PFSK-1 (cell line): ENCODE measurements around the gene COG1.

Experiments
- FOXP2 ChIP-seq: optimal IDR thresholded peaks from 2 replicates; pipeline ENCODE3; 2011; ENCODE audit warnings: borderline replicate concordance, control low read depth, inconsistent platforms; ENCODE audit not compliant: insufficient read depth; ENCODE audit errors: extremely low read length, extremely low read depth
- POLR2AphosphoS5 ChIP-seq: IDR thresholded peaks from 2 replicates; pipeline ENCODE4 v1.6.1; 2012; ENCODE audit warnings: low read depth, mild to moderate bottlenecking, control low read depth, low read length, moderate library complexity
- REST ChIP-seq, 2 experiments: IDR thresholded peaks; 2 replicates each; pipeline versions ENCODE4 v1.6.1 to v1.8.0; 2011 to 2012; ENCODE audit warnings: low read depth in 2 of 2, low read length in 2 of 2, control low read depth in 1 of 2, inconsistent platforms in 1 of 2, mild to moderate bottlenecking in 1 of 2, moderate library complexity in 1 of 2; ENCODE audit not compliant: insufficient read depth in 1 of 2
- SIN3A ChIP-seq: IDR thresholded peaks from 2 replicates; pipeline ENCODE4 v1.6.1; 2012; ENCODE audit warnings: mild to moderate bottlenecking, low read length, moderate library complexity, borderline replicate concordance; ENCODE audit not compliant: insufficient read depth
- TAF1 ChIP-seq: IDR thresholded peaks from 2 replicates; pipeline ENCODE4 v1.6.1; 2012; ENCODE audit warnings: low read length, control low read depth, borderline replicate concordance; ENCODE audit not compliant: insufficient read depth

- TF ChIP-seq POLR2AphosphoS5 (no peak), TAF1 (no peak), REST (IDR thresholded peaks at IDR 0.05; ENCODE audit: insufficient read depth in 1 of 2, low read depth in 2 of 2, low read length in 2 of 2) (no peak), SIN3A (no peak), FOXP2 (no peak)
Observed at GRCh38 chr17:73227944-73228343, 35.1 kb downstream of the COG1 start.
